SH-SY5Y (cell line): Measurements from ENCODE around the gene MAPK11.

ENCODE experiments used
- GATA2 ChIP-seq: IDR thresholded peaks from 2 replicates; pipeline ENCODE4 v1.6.1; 2011; ENCODE audit warnings: mild to moderate bottlenecking, low read depth, low read length
- GATA3 ChIP-seq: IDR thresholded peaks from 2 replicates; pipeline ENCODE4 v1.6.1; 2011; ENCODE audit warnings: low read depth, mild to moderate bottlenecking, low read length, moderate library complexity

- no peak for TF ChIP-seq GATA2
- no peak for TF ChIP-seq GATA3
Observed at GRCh38 chr22:50278956-50279619, 8.9 kb upstream of the MAPK11 start.
